ENCODE data around the gene CUX1.

CUX1 gene

DNA sequence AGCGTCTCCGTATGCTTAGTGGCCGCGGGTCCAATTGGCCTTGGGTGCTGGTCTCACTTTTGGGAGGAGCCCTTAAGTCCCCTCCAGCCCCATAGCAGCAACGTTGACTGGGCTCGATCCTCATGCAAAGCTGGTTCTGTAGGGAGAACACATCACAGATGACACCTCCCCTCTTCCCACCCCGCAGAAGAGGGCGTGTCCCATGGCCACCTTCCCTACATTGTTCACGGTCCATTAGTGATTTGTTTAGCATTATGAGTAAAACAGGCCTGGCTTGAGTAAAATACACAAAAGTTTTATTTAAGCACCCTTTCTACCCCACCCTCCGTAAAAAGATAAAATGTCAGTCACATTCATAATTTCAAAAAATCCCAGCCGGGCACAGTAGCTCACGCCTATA is 380.2 kb downstream of the CUX1 start:
- TF ChIP-seq, protein P1, sequence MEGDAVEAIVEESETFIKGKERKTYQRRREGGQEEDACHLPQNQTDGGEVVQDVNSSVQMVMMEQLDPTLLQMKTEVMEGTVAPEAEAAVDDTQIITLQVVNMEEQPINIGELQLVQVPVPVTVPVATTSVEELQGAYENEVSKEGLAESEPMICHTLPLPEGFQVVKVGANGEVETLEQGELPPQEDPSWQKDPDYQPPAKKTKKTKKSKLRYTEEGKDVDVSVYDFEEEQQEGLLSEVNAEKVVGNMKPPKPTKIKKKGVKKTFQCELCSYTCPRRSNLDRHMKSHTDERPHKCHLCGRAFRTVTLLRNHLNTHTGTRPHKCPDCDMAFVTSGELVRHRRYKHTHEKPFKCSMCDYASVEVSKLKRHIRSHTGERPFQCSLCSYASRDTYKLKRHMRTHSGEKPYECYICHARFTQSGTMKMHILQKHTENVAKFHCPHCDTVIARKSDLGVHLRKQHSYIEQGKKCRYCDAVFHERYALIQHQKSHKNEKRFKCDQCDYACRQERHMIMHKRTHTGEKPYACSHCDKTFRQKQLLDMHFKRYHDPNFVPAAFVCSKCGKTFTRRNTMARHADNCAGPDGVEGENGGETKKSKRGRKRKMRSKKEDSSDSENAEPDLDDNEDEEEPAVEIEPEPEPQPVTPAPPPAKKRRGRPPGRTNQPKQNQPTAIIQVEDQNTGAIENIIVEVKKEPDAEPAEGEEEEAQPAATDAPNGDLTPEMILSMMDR (IDR thresholded peaks at IDR 0.05) = no peak

DNA sequence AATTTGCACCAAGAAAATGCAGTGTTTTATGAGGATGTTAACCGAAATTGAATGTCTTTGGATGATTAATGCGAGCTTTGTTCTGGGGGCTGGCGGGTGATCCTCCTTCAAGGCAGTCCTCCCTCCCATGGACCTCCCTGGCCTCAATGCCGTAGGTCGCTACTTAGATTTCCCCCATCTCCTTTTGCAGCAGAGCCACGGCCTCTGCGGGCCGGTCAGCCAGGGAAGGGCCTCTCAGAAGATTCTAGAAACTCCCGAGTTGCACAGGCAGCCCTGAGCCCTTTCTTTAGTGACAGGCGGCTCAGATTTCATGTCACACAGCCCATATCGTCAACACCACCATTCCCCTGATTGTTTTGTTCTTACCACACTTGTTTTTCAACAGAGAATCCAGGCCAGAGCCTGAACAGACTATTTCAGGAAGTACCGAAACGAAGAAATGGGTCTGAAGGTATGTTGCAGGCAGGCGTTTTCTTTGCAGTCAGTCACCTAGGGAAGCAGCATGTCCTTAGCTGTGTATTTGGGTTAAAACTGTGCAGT is 381.1 kb downstream of the CUX1 start:
- peaks cover 47% of the 10 kb centered on the region for H3K4me1 Mint-ChIP-seq
- no peaks in the 10 kb centered on the region for H3K27me3 Mint-ChIP-seq (ENCODE audit: low read depth, poor library complexity)
- H3K27ac Mint-ChIP-seq = peak overlapping the region; percentile 97
- peaks cover 77% of the 10 kb centered on the region for H3K36me3 Mint-ChIP-seq (ENCODE audit: low read depth)
- no peaks in the 10 kb centered on the region for H3K9me3 Mint-ChIP-seq
- TF ChIP-seq, protein P1 (IDR thresholded peaks at IDR 0.05) = no peak
- no peak overlapping the region for H3K4me3 Mint-ChIP-seq
- DNase-seq = no peak

More for the DNA sequence above, 380.2 kb downstream of the CUX1 start:
- Mint-ChIP-seq H3K36me3 (ENCODE audit: low read depth) (peaks cover 86% of the 10 kb centered on the region), H3K4me1 (peaks cover 46% of the 10 kb centered on the region), H3K27ac (no peak overlapping the region), H3K27me3 (ENCODE audit: low read depth, poor library complexity) (no peaks in the 10 kb centered on the region), H3K9me3 (no peaks in the 10 kb centered on the region), H3K4me3 (no peak overlapping the region)
- DNase-seq = no peak

DNA sequence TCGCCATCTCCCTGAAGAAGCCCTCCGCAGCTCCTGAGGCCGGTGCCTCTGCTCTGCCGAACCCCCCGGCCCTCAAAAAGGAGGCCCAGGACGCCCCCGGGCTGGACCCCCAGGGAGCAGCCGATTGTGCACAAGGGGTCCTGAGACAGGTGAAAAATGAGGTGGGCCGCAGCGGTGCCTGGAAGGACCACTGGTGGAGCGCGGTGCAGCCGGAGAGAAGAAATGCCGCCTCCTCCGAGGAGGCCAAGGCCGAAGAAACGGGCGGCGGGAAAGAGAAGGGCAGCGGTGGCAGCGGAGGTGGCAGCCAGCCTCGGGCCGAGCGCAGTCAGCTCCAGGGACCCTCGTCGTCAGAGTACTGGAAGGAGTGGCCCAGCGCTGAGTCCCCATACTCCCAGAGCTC is 384.1 kb downstream of the CUX1 start:
- TF ChIP-seq, protein P1 (IDR thresholded peaks at IDR 0.05) = no peak
- Mint-ChIP-seq H3K36me3 (ENCODE audit: low read depth) (peaks cover 67% of the 10 kb centered on the region), H3K27ac (no peak overlapping the region), H3K9me3 (no peaks in the 10 kb centered on the region), H3K27me3 (ENCODE audit: low read depth, poor library complexity) (no peaks in the 10 kb centered on the region), H3K4me3 (no peak overlapping the region), H3K4me1 (peaks cover 43% of the 10 kb centered on the region)
- DNase-seq = no peak

- no peak overlapping the region for H3K4me3 Mint-ChIP-seq
- H3K4me1 Mint-ChIP-seq = peaks cover 33% of the 10 kb centered on the region
- no peak overlapping the region for H3K27ac Mint-ChIP-seq
- TF ChIP-seq, protein P1 (IDR thresholded peaks at IDR 0.05) = no peak
- H3K36me3 Mint-ChIP-seq (ENCODE audit: low read depth) = peaks cover 64% of the 10 kb centered on the region
- H3K9me3 Mint-ChIP-seq = no peaks in the 10 kb centered on the region
- H3K27me3 Mint-ChIP-seq (ENCODE audit: low read depth, poor library complexity) = no peaks in the 10 kb centered on the region
- no peak for DNase-seq
Observed at GRCh38 chr7:102202556-102202955, 385.1 kb downstream of the CUX1 start.

GRCh38 chr7:102203218-102203617 is 385.8 kb downstream of the CUX1 start:
- H3K36me3 Mint-ChIP-seq (ENCODE audit: low read depth) = peaks cover 60% of the 10 kb centered on the region
- peak overlapping the region; percentile 41 for H3K27ac Mint-ChIP-seq
- no peaks in the 10 kb centered on the region for H3K27me3 Mint-ChIP-seq (ENCODE audit: low read depth, poor library complexity)
- no peak for DNase-seq
- H3K4me3 Mint-ChIP-seq = no peak overlapping the region
- peaks cover 33% of the 10 kb centered on the region for H3K4me1 Mint-ChIP-seq
- TF ChIP-seq, protein P1 (IDR thresholded peaks at IDR 0.05) = no peak
- no peaks in the 10 kb centered on the region for H3K9me3 Mint-ChIP-seq

DNA sequence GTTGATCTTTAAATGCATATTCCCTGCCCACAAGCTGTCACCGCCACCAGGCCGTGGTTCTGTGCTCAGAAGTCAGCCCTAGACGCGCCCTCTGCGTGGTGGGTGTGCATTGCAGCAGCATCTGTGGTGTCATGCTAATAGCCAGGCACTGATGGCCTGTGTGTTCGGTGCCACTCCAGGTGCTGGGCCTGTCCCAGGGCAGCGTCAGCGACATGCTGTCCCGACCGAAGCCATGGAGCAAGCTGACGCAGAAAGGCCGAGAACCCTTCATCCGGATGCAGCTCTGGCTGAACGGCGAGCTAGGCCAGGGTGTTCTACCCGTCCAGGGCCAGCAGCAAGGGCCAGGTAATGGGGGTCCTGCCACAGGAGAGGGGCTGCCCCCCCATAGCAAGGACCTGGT is 386.8 kb downstream of the CUX1 start:
- no peaks in the 10 kb centered on the region for H3K27me3 Mint-ChIP-seq (ENCODE audit: low read depth, poor library complexity)
- H3K9me3 Mint-ChIP-seq = no peaks in the 10 kb centered on the region
- H3K36me3 Mint-ChIP-seq (ENCODE audit: low read depth) = peaks cover 53% of the 10 kb centered on the region
- H3K27ac Mint-ChIP-seq = peak overlapping the region; percentile 83
- DNase-seq = no peak
- TF ChIP-seq, protein P1 (IDR thresholded peaks at IDR 0.05) = no peak
- no peak overlapping the region for H3K4me3 Mint-ChIP-seq
- H3K4me1 Mint-ChIP-seq = peaks cover 33% of the 10 kb centered on the region
